HG02943 (cell line): ENCODE measurements around the gene ACADS.

Experiments
- ATAC-seq: cut with Tn5 transposase; IDR thresholded peaks from one replicate; pipeline ENCODE4 v1.9.1; 2021; ENCODE audit warnings: mild to moderate bottlenecking, low read depth, moderate library complexity; ENCODE audit not compliant: unreplicated experiment

The ACADS gene

DNA sequence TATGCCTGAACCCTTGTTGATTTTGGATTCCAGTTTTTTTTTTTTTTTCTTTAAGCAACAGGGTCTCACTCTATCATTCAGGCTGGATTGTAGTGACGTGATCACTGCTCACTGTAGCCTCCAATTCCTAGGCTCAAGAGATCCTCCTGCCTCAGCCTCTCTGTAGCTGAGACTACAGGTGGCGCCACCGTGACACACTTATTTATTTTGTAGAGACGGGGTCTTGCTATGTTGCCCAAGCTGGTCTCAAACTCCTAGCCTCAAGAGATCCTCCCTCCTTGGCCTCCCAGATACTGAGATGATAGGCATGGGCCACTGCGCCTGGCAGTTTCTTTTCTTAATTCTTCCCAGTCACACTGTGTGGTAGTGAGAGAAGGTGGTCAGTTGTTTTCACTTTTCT, 25.2 kb downstream of the ACADS start:
- no peak for ATAC-seq

DNA sequence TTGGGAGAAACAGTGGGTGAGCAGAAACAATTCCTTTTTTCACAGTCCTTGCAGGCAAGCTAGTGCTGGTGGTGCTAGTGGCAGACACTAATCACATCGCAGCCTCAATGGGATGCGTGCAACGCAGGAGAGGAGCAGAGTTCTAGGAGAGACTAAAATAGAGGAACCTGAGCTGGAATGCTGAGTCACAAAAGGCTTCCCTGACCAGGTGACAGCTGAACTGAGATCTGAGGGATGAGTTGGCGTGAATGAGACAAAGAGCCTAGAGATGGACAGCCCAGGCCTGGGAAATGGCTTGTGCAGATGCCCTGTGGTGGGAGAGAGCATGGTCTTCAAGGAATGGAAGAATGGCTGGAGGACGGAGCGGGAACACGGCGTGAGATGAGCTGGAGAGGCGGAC, 25.8 kb downstream of the ACADS start:
- no peak for ATAC-seq

DNA sequence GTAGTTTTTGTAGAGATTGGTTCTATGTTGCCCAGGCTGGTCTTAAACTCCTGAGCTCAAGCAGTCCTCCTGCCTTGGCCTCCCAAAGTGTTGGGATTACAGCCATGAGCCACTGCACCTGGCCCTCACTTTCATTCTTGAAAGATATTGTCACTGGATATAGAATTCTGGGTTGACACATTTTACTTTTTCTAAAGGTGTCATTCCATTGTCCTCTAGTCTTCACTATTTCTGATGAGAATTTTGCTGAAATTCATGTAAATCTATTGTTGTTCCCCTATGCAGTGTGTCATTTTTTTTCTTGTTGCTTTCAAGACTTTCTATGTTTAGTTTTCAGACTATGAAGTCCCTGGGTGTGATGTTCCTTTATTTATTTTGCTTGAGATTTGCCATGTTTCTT, 29.2 kb downstream of the ACADS start:
- ATAC-seq, result no peak

DNA sequence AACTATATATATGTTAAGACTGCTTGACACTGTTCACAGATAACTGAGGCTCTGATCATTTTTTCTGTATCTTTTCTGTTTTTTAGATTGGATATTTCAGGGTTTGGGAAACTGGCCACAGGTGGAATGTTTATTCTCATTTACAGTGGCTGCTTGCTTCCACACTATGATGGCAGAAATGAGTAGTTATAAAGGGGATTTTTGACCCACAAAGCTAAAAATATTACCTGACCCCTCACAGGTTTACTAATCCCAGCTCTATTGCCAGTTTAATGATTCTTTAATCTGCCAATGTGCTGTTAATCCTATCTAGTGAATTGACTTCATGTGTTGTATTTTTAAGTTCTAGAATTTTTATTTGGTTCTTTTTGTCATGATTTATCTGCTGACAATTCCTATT, 29.6 kb downstream of the ACADS start:
- no peak for ATAC-seq

DNA sequence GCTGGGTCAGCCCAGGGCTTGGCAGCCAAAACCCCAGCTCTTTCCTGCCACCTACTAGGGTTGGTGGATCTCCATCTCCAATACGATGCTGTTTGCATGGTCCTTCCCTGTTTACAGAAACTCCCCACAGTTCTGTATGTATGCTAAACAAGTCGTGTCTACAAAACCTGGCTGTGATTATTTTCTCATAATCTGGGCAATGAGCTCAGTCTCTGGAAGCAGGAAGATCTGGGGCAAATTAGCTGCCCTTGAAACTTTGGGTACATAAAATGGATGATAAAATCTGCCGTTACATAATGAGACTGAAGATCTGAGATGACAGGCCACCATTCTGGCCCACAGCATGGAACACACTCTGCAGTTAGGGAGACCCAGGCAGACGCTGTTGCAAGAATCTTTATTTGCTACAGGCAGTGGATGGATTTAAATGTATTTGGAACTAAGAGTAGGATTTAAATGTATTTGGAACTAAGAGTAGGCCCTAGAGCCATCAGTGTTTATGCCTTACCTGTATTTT, 31.7 kb downstream of the ACADS start:
- ATAC-seq, result no peak

DNA sequence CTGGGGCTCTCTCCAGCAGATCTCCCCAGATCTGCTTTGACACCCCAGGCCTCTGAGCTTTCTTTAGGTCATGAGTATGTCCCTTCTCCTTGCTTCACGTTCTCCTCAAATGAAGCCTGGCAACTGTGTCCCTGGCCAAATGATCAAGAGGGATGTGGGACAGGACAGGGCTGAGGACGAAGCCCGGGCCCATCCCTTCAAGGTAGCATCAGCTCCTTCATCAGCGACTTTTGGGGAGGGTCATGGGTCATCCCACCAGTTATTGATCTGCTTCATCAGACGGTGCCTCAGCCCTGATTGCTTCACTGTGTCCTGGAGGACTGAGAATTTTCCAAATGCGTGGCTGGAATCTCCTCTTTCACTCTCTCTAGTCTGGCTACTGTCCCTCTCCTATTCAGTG, 32.3 kb downstream of the ACADS start:
- no peak for ATAC-seq

GRCh38 chr12:120758798-120759590, 33.4 kb downstream of the ACADS start:
- ATAC-seq, result no peak

DNA sequence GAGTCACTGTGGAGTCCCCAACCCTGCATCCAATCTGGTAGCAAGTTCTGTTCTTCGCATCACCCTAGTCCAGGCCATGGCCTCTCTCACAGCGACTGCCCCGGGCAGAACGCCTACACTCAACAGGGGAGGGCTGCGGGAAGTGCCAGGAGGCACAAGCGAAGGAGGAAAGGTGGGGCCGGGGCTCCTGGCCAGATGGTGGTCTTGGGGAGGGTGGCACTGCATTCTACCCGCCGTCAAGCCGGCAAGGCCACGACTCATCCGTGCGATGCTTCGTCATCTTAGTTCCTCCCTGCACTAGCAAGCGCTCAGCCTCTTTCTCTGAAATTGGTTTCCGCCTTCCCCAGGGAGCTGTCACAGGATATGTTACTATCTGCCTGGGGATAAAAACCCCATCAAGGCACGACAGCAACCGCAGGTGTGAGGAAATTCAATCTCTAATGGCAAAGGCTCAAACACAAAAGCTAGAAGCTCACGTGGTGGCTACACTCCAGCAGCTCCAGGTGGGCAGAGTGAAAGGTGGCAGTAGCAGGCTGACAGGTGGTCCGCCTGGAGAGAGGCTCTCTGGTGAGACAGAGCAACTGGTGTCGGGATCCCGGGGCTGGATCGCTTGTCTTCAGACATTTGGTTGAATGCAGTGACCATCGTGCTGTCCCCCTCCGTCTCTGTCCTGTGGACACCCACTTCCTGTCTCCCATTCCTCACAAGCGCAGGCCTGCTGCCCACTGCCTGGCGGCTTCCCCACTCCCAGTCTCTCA, 34.1 kb downstream of the ACADS start:
- no peak for ATAC-seq

DNA sequence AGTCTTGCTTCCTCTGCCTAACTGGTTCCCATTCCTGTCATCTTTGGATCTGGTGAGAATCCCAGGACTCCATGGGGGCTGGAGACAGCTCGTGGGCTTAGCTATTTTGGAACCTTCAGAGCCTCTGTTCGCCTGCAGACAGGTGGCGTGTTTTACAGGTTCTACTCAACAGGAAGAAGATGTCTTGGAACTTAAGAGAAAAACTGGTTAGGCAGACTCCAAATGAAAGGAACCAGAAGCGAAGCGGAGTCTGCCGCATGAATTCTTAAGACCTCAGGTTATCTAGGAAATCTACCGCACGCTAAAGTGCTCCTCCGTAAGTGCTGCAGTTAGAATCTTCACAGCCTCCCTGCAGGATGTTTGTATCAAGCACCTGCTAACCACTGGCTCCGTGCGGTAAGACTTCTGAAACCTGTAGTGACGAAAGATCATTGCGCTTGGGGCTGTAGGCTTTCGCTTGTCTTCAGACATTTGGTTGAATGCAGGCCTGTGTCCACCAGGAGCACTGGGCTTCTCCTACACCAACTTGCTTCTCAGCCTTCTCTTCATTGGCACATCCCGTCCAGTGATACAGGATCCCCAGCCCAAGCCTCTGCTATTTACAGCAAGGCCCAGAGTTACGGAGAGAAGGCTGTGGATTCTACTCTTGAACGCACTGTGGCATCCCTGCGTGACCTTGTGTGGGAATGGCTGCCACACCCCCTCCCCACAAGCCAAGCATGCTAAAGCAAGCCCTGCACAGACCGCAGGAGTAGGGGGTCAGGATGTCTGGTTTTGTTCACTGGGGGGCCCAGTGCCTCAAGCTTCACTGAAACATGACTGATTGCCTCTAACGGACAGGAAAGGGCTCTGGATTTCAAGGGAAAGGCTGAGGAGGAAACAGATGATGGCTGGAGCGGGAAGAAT, 35.0 kb downstream of the ACADS start:
- ATAC-seq, result no peak

GRCh38 chr12:120761519-120761934, 35.9 kb downstream of the ACADS start:
- no peak for ATAC-seq

- no peak for ATAC-seq
Observed at GRCh38 chr12:120762086-120762485, 36.5 kb downstream of the ACADS start.

DNA sequence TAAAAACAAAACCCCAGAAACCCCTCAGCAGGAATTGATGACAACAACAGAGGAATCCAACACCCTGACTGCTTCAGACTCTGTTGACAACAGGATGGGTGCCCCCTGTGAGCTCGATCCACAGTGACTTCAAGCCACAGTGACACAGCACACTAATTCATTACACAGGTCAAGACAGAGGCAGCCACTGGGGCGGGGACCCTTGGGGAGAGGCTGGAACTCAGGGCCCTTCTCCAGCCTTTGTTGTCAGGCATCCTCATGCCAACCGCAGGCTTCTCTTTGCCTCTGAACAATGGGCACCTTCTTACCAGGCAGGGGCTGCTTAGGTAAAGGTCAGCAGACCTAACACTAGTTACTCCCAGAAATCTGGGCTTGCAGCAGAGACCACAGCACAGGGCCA, 37.6 kb downstream of the ACADS start:
- ATAC-seq, result no peak

DNA sequence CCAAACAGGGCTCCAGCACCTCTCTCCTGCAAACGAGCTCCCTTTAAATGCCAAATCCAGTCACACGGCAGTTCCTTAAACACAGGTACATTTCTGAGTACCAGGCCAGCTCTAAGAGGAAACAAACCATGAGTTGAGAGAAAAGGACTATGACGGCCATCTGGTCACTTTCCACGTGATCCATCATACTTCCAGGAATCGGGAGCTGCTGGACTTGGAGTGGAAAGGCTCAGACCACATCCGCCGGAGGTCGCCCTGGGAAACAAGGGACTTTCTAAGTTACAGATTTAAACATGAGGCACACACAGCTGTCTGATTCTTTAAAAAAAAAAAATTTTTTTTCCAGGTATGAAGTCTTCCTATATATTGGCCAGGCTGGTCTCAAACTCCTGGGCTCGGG, 39.2 kb downstream of the ACADS start:
- no peak for ATAC-seq

DNA sequence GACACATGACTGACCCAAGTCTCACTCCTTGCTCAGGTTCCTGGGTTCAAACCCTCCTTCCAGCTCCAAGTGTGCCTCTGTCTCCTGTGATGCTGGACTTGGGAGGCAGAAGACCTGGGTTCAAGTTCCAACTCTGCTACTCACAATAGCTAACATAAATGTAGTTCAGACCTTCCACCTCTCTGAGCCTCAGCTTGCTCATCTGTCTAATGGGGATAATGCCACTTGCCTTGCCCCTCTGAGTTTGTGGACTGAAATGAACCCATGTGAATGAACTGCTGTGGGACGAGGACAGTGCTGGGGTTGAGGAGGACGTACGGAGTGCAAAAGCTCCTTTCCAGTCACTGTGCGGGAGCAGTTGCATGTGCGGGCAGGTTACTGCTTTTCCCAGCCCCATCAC, 40.9 kb downstream of the ACADS start:
- ATAC-seq, result no peak

DNA sequence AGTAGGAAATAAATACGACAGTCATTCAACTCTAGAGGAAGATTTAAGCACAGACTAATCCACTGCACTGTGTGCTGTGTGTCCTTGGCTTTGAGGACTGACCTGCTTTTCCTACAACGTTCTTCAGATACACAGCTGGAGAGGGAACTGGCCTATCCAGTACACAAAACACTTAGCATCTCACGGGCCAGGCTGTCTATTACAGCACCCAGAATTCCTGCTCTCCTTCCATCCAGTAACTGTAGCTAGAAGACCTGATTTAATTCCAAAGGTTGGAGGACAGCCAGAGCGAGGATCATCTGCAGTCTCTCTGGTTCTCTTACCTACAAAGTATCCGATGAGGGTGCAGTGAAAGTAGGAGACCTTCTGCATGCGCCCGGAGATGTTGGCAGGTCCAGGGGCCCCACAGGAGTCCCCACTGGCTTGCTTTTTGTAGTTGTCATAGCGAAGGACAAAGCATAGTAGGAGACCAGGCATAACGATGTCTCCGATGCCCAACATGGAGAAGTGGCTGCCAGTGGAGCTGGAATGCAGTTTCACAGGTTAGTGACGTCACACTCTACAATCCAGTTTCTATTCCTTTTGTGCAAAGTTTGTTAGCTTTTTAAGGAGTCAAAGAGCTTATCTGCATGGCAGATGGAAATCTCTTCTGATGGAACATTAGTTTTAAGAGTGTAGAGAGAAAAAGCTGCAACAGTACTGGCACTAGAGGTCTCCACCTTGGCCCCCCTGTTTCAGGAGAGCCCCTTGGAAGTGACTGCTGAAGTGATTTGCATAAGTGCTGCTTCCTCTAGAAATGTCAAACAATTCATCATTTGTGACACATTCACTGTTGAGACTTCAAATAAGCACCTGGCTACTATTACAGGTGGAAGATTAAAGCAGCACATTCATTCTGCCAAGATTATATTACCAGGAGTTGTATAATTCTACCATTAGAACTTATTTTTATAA, 41.7 kb downstream of the ACADS start:
- no peak for ATAC-seq

DNA sequence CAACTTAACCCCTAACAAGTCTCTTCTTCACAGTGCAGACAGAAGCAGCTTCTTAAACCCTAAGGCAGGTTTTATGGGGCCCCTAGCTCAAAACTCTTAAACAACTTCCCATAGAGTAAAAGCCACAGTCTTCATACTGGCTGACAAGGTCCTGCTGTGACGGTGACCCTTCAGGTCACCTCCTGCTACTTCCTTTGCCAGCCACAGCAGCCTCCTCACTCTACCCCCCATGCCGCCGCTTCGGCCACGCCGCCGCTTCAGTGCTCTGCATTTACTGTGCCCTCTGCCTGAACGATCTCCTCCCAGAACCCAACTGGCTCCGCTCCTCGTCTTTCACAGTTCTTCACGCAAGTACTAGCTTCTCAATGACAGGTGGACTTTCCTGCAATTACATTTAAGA, 45.5 kb downstream of the ACADS start:
- no peak for ATAC-seq

DNA sequence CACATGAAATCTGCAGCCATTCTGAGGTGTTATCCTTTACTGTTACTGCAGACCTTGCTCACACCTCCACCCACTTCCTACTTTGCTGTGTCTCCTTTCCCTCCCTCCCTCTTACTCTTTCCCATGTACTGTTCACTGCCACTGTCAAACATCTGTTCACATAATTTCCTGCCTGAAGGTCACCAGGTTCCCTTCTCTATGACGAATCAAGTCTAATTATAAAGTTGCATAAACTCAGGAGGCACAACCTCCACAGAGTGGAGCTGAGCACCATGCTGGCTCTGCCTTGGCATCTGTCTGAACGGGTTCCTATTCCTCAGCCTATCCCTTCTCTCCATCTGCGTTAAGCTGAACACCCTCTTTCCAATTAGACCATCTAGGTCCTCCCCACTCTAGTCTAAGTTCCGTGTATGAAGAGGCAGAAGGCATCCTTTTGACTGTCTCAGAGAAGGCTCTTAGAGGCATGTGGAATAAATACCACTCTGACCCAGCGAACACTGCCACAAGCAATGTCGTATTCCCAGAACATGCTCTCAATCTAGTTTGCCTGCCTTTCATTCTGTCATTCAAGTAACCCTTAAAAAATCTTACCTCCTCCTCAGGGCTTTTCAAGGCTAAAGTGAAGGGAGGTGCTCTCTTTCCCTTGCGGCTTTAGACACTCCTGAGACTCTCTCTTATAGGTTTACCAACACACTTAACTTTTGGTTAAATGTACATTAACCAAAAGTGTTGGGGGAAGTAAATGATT, 48.7 kb downstream of the ACADS start:
- no peak for ATAC-seq

DNA sequence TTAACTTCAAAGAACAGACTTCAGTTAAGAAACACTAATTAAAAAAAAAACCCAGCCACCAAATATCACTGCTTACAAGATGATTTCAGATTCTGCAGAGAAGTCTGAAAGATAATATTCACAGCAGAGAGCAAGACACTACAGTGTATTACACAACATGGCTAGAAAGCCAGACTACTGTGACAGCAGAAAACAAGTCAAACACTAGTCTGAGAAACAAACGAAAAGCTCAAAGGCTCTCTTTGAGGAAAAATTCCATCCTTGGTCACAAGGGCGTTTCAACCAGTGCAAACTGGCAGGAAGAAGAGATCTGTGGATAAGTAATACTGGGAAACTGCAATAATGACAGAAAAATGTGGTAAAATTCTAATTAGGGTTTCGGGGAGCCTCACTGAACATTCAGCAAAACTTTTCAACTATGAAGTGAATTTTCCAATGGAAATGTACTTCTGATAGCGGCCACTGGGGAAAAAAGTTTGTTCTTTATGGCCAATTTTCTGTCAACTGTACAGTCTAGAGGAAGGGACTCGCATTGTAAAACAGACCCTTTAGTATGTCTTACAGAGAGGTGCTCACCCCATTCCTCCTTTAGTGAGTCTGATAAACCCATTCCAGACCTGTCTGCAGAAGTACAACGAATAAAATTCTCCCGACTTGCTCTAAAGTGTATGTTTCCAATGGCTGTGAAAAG, 50.4 kb downstream of the ACADS start:
- ATAC-seq, result no peak
